GM19467 (cell line): Measurements from ENCODE around the gene ANXA2R.
"Not testable (repeated sequence)": the region's sequence is repeated elsewhere in the genome, so short reads cannot be mapped to it uniquely, and the experiment has no call there.

Experiments used
- ATAC-seq: cut with Tn5 transposase; IDR thresholded peaks from one replicate; pipeline ENCODE4 v1.9.1; 2021; ENCODE audit warnings: mild to moderate bottlenecking, moderate library complexity; ENCODE audit not compliant: unreplicated experiment

ANXA2R gene

DNA sequence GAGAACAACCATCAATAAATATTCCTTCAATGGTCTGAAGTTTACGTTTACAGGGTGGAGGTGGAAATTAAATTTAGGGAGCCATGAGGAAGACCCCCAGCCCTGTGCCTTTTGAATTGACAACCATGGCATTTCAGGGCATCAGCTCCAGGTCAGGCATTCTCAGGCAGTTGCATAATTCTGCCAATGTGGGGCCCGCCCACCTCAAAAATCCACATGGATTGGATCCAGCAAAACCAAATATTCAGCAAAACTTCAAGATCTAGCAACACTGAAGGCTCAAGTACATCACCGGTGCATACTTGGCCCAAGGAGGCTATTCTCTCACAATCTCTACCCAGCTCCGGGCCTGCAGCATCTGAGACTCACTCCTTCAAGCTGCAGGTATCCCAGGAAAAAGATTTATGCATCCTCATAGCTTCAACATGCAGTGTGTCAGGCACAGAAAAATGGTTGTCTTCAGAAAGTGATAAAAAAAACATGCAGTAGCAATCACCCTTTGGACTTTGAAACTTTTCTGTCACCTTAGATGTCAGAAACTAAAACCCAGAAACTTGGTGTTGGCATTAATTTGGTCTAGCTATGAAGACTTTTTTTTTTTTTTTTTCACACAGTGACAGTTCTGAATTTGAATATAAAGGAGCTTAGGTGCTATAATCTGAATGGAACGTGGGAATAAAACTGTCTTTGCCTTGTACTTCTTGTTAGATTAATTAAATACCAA, 21.4 kb upstream of the ANXA2R start:
- no peak for ATAC-seq

DNA sequence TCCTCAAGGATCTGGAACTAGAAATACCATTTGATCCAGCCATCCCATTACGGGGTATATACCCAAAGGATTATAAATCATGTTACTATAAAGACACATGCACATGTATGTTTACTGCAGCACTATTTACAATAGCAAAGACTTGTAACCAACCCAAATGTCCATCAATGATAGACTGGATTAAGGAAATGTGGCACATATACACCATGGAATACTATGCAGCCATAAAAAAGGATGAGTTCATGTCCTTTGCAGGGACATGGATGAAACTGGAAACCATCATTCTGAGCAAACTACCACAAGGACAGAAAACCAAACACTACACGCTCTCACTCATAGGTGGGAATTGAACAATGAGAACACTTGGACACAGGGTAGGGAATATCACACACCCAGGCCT, 19.9 kb upstream of the ANXA2R start:
- ATAC-seq = not testable (repeated sequence)

DNA sequence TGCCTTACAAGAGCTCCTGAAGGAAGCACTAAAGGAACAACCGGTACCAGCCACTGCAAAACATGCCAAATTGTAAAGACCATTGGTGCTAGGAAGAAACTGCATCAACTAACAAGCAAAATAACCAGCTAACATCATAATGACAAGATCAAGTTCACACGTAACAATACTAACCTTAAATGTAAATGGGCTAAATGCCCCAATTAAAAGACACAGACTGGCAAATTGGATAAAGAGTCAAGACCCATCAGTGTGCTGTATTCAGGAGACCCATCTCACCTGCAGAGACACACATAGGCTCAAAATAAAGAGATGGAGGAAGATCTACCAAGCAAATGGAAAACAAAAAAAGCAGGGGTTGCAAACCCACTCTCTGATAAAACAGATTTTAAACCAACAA, 15.0 kb upstream of the ANXA2R start:
- not testable (repeated sequence) for ATAC-seq

DNA sequence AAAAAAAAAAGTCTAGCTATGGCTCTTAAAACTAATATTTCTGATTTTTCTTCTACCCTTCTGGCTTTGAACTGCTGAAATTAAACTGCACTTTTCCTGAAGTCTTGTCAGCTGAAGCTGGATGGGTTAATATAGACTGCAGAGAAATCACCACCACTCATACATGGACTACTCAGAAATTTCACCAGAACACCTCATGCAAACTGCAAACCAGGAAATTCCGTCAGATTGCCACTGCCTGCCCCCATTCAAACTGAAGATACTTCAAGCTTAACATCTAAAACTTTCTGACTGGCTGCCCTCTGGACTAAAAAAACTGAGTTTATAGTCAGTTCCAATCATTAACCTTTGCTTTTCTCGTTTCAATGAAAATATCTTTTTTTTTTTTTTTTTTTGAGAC, 11.6 kb upstream of the ANXA2R start:
- no peak for ATAC-seq

DNA sequence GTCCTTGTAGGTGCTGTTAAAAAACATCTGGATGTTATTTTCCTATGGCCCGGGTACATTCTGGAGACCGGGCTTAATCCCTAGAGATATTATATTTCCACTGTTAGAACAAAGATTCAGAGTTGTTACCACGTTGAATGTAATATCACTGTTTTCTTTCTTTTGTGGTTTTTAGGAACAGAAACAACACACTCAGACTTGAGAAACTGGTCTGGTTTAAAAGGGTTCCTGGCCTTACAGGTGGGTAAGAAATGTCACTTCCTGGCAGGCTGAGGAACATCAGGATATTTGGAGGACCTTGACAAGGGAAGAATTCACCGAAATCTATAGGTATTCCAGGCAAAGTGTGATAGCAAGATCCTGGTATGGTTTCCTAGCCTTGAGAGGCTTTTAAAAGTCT, 10.3 kb upstream of the ANXA2R start:
- no peak for ATAC-seq

- no peak for ATAC-seq
These were observed 9.1 kb upstream of the ANXA2R start for GRCh38 chr5:43049236-43049635.

DNA sequence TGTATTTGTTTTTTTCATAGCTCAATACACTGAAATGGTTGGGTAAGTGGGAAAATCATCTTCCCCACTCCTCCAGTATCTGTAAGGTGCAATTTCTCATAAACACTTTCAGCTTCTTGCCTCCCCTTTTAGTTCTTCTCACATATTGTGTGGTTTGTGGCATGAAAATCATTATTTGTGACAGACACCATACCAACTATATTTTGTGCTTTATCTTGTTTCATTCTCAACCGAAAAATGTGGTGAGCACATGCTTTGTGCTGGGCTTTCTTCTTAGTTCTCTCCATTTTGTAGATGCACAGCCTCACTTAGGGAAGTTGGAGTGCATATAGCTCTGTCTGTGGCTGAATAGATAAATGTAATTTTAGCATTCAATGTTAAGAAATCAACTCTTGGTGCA, 6.4 kb upstream of the ANXA2R start:
- ATAC-seq = no peak

GRCh38 chr5:43045236-43045635, 5.1 kb upstream of the ANXA2R start:
- ATAC-seq = no peak

GRCh38 chr5:43044181-43044914, 4.2 kb upstream of the ANXA2R start:
- ATAC-seq = no peak

DNA sequence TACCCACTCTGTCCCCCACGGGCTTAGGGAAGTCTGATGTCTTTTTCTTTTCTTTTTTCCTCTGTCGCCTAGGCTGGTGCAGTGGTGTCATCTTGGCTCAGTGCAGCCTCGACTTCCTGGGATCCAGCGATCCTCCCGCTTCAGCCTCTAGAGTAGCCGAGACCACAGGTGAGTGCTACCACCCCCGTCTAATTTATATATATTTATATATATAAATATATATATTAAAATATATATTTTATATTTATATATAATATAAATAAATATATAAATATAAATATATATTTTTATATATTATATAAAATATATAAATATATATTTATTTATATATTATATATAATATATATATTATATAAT, 3.3 kb upstream of the ANXA2R start:
- ATAC-seq = no peak

DNA sequence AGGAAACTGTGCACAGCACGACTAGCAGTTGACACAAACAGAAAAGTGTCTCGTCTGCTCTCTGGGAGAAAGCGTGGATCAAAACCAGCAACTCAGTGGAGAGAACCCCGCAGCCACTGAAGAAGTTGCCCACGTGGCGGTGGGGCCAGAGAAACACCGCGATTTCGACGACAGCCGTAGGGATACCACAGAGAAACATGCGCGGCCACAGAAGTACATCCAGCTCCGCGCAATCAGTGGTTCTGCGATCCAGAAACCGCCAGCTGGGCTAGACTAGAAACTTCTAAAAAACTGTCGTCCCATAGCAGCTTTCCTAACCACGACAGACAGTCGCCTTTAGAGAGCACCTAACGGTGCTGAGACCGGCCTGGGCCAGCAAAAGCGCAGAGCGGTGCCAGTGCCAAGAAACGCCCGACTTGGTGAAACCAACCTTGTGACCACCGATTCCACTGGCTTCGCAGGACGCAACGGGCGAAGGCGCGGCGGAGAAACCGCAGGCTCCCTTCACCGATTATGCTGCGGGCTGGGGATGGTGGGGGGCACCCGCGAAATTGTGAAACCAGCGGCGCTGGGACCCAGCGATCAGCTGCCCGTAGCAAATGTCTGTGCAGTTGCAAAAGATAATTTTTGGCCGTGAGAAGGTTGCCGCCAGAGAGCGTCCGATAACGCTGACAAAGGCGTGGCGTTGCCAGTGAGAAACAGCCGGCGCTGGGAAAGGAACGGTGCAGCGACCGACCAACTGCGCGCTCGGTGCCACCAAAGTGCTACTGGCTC, 2.7 kb upstream of the ANXA2R start:
- peak; percentile 27 for ATAC-seq

DNA sequence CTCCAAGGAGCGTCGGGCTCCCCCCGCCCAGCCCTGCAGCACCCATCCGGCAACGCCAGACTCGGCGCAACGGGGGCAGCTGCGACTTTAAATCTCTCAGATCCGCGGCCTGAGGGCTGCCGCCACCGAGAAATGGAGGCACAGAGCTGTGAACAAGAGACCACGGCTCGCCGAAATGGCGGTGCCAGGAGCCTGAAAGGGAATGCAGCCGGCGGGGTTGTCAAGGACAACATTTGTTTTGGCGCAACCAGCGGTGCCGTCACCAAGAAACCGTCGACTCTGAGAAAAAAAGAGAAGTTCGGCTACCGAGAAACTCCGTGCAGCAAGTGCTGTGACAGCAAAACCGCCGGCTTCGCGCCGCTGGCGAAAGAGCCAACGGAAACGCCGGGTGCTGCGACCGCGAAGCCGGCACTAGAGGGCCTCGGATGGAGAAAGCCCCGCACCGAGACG, 2.1 kb upstream of the ANXA2R start:
- ATAC-seq = peak; percentile 20

DNA sequence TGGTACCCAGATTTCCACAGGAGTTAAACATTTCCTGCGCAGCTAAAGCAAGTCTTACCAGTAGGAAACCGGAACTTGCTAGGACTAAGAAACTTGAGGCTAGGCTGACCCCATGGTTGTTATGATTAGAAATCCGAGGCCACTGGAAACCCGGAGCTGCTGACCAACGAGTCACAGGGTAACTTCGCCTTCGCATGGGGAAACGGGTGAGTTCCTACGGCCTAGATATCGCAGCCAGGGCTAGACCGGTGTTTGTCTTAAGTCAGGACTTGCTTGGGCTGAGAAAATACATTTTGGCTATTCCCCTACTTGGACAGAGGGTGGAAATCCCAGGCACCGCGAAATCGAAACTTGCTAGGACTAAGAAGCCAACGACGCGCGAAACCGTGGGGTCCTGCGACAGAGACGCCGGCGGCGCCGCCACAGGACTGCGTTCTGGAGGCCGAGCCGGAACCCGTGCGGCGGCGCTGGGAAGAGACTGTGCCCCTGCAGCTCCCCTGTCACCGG, 1.6 kb upstream of the ANXA2R start:
- ATAC-seq = peak; percentile 6

DNA sequence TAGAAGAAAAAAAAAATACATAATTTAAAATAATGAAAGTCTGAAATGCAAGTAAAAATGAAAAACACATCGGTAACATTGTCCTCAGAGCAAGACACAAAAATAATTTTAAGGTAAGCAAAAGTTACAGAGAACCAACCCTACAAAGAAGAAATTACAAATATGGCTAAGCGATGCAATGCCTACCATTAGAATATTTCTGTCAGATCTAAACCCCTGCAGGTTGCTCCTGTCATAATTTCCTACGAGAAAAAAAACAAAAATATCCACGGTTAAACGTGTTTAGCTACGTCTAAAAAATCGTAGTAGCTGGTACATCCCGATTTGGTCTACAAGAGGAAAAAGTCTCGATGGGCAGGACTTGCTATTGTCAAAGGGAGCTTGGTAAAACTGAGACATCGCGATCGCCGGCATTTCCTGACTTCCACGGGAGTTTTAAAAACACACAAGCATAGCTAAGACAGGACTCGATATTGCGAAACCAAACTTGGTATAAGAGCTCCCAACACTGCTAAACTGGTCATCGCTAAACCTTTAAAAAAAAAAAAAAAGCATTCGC, 1.1 kb upstream of the ANXA2R start:
- ATAC-seq = no peak

- no peak for ATAC-seq
These were observed 440 bp downstream of the ANXA2R start for GRCh38 chr5:43039471-43040286.

GRCh38 chr5:43039152-43039470, 1.0 kb downstream of the ANXA2R start:
- no peak for ATAC-seq

DNA sequence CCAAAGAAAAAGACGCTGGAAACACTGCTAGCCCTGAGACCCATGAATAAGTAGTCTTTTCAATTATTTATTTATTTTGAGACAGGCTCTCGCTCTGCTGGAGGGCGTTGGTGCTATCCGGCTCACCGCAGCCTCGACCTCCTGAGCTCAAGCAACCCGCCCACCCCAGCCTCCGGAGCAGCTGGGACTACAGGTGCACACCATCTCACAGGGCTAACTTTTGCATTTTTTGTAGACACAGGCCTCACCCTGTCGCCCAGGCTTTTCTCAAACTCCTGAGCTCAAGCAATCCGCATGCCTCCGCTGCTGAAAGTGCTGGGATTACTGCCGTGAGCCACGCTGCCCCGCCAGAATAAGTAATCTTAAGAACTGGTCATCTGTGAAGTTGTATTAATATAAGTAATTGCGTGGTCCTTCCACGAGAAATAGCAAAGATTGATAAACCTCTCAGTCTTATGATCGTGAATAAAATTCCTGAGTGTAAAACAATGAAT, 1.6 kb downstream of the ANXA2R start:
- ATAC-seq = no peak

- peak; percentile 15 for ATAC-seq
These were observed 2.3 kb downstream of the ANXA2R start for GRCh38 chr5:43037636-43038495.

GRCh38 chr5:43036856-43037635, 3.1 kb downstream of the ANXA2R start:
- no peak for ATAC-seq
